AG09309 (cell line): Measurements from ENCODE around the gene DNAH8.

Experiments used
- DNase-seq: peaks from one replicate; pipeline ENCODE4 v3.0.0-alpha.2; 2010; ENCODE audit warnings: low read depth
- H3K4me3 ChIP-seq: 2 replicates; pipeline ENCODE4 v1.5.1; 2011; ENCODE audit warnings: mild to moderate bottlenecking, low read depth, low read length, moderate library complexity; ENCODE audit not compliant: control insufficient read depth
- TF ChIP-seq, protein P1 (sequence below): IDR thresholded peaks from 2 replicates; pipeline ENCODE4 v1.5.1; 2011; ENCODE audit warnings: mild to moderate bottlenecking, low read depth, low read length, inconsistent platforms; ENCODE audit not compliant: insufficient read depth, control insufficient read depth; ENCODE audit errors: missing control alignments

The DNAH8 gene

DNA sequence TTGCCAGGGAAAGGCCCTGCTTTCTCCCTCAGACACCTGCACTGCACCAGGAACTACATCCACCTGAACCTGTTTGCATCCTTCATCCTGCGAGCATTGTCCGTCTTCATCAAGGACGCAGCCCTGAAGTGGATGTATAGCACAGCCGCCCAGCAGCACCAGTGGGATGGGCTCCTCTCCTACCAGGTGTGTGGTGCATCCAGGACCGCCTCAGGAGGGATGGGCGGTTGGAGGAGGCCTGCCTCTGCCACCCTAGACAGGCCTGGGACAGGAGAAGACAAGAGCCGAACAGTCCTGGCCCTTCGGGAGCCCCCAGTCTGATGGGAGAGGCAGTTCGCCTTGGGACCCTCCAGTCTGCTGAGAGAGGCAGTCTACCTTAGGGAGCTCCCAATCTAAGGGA is 357.7 kb downstream of the DNAH8 start:
- no peak for DNase-seq
- TF ChIP-seq, protein P1, sequence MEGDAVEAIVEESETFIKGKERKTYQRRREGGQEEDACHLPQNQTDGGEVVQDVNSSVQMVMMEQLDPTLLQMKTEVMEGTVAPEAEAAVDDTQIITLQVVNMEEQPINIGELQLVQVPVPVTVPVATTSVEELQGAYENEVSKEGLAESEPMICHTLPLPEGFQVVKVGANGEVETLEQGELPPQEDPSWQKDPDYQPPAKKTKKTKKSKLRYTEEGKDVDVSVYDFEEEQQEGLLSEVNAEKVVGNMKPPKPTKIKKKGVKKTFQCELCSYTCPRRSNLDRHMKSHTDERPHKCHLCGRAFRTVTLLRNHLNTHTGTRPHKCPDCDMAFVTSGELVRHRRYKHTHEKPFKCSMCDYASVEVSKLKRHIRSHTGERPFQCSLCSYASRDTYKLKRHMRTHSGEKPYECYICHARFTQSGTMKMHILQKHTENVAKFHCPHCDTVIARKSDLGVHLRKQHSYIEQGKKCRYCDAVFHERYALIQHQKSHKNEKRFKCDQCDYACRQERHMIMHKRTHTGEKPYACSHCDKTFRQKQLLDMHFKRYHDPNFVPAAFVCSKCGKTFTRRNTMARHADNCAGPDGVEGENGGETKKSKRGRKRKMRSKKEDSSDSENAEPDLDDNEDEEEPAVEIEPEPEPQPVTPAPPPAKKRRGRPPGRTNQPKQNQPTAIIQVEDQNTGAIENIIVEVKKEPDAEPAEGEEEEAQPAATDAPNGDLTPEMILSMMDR: no peak
- H3K4me3 ChIP-seq: no peak overlapping the region

DNA sequence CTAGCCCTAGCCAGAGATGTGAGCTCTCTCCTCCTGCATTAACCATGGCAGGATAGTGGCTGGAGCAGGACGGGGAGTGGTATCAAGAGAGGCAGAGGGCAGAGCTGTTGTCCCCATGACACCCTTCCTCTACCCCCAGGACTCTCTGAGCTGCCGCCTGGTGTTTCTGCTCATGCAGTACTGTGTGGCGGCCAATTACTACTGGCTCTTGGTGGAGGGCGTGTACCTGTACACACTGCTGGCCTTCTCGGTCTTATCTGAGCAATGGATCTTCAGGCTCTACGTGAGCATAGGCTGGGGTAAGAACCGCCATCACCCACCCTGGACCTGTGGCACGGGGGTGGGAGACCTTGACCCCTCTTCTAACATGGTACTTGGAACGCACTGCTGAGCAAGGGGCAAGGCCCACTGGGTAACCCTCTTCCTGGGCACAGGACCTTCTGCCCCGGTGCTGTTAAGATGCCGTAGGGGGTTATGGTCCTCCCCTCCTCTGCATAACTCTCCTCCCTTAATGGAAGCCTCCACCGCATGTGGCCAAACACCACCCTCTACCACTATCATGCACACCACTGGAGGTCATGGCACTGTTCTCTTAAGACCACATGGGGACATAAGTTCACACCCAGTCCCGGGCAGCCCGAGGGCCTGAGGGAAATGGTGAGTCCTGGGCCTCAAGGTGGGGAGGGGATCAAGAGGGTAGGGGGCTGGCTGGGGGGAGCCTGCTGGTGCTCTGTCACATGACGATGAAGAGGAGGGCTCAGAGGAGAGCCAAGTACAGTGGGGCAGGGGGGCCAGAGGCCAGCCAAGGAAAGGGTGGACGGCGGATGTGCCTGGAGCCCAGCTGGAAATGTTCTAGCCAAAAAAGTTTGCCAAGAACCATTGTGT is 358.6 kb downstream of the DNAH8 start:
- TF ChIP-seq, protein P1: no peak
- H3K4me3 ChIP-seq: no peak overlapping the region
- DNase-seq: no peak

DNA sequence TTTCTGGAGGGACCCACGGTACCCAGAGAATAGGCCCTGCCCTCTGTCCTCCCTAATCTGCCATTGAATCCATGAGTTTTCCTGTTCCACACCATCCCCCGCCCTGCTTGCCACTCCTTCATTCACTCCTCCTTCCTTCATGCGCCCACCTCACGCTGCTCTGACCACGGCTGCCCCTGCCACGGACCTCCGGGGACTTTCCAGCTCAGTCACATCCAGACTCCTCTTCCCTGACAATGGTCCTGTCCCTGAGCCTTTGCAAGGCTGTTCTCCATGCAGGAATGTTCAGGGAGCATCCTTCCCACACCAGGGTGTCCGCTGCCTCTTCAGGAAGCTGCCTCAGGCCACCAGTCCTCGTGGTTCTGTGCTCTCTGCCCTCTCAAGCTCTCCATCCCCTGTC is 359.4 kb downstream of the DNAH8 start:
- no peak for DNase-seq

DNA sequence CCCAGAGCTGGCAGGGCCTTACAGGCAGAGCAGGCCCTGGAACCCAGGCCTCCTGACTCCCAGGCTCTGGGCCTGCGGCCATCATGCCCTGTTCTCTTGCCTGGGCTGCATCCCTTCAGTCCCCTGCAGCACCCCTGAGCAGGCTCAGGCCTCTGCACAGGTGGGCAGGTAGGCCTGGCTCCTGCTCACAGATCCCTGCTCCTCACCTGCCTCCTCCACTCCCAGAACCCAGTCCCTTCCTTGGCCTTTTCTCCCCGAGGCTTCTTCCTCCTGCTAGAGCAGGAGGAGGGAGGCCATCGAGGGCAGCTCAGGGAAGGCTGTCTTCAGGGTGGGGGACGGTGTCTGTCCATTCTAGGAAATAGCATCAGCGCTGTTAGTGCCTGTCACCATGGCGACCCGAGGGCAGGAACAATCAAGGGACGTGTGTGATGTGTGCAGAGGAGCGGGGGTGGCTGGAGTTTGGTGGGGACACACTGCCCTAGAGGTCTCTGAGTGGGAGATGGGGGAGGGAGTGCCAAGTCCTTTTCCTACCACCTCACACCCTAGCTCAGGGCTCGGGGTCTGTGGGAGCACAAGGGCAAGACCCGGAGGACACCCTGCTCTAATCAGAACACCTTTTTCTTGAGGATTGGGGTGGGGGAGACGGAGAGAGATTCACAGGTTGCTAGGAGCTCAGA is 360.0 kb downstream of the DNAH8 start:
- TF ChIP-seq, protein P1: no peak
- H3K4me3 ChIP-seq: no peak overlapping the region
- DNase-seq: no peak

More for the DNA sequence above, 359.4 kb downstream of the DNAH8 start:
- H3K4me3 ChIP-seq: no peak overlapping the region
- TF ChIP-seq, protein P1: no peak

DNA sequence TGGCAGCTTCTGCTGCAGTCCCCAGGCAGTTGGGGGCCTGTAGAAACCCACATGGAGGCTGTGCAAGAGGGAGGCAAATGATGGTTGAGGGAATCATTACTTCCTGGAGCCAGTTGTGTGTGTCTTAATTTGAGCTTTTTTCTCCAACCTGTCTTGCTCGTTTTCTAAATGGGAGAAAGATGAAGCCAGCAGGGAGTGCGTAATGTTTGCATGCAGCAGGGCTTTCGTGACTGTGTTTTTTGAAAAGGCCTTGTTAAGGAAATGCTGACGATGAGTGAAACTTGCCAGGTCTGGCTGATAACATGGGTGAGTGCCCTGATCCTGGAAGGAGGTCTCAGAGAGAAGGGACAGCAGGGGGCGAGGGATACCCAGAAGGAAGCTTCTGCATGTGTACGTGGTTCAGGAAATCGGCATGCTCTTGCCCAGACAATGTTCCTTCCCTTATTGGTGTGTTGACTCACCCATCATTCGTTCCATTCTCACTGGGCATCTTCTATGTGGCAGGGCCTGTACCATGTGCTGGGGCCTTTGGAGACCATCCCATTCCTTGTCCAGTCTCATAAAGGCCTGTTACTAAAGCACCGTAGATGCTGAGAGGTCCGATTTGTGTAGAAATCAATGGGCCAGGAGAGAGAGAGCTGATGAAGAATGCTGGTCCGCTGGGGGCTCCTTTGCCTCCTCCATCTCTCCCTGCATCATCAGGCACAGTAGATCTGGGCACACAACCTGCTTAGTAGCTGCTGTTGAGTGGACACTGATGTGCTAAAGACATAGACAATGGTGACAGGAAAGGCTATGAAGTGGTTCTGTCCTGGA is 360.9 kb downstream of the DNAH8 start:
- TF ChIP-seq, protein P1: no peak
- no peak overlapping the region for H3K4me3 ChIP-seq
- no peak for DNase-seq

DNA sequence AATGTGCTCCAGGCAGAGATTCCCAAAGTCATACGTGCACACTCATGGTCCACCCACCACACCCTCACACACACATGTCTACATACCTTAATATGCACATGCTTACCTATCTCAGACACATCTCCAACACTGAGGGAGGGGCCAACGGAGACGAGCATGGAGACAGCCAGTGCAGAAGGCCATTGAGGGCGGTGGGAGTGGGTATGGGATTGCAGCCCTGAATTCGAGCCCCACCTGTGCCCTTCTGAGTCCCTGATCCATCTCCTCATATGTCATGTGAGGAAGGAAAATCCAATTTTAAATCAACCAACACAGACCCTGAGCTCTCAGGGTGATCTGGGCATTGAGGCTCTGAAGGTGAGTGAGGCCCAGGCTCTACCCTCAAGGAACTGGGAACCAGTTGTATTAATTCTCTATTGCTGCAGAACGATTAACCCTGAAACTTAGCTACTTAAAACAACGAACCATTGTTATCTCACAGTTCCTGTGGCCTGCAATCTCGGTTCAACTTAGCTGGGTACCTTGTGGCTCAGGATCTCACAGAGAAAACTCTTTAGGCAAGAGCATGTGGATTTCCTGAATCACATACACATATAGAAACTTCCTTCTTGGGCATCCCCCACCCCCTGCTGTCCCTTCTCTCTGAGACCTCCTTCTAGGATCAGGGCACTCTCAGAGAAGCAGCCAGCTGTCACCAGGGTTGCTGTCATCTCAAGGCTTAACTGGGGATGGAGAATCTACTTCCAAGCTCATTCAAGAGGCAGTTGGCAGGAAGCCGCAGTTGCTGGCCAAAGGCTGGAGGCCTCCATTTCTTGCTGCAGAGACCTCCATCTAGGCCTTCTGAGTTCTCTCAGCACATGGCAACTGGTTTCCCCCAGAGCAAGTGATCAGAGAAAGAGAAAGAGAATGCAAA is 361.8 kb downstream of the DNAH8 start:
- TF ChIP-seq, protein P1: no peak
- DNase-seq: no peak
- H3K4me3 ChIP-seq: no peak overlapping the region
